WERI-Rb-1 (cell line): ENCODE measurements around the gene RASSF5.

Source experiments
- DNase-seq: peaks from one replicate; pipeline ENCODE4 v3.0.0-alpha.2; 2020
- H3K27ac ChIP-seq: fragments of 250-450 bp; sonication (Bioruptor Pico); 2 replicates; pipeline ENCODE4 v1.5.1; 2020; ENCODE audit warnings: mild to moderate bottlenecking, moderate library complexity
- H3K27me3 ChIP-seq: fragments of 250-450 bp; sonication (Bioruptor Pico); 2 replicates; pipeline ENCODE4 v1.5.1; 2021; ENCODE audit warnings: mild to moderate bottlenecking, low read depth, moderate library complexity; ENCODE audit not compliant: insufficient read depth, severe bottlenecking
- H3K36me3 ChIP-seq: fragments of 250-450 bp; sonication (Bioruptor Pico); 2 replicates; pipeline ENCODE4 v1.5.1; 2020; ENCODE audit warnings: mild to moderate bottlenecking, moderate library complexity
- H3K4me3 ChIP-seq: 2 replicates; pipeline ENCODE4 v1.5.1; 2011; ENCODE audit warnings: low read depth, mild to moderate bottlenecking, control low read depth, low read length
- H3K9me3 ChIP-seq: fragments of 250-450 bp; sonication (Bioruptor Pico); 2 replicates; pipeline ENCODE4 v1.5.1; 2021; ENCODE audit warnings: mild to moderate bottlenecking, moderate library complexity; ENCODE audit not compliant: severe bottlenecking
- CTCF ChIP-seq: IDR thresholded peaks from 2 replicates; pipeline ENCODE4 v1.5.1; 2011; ENCODE audit warnings: low read depth, mild to moderate bottlenecking, control low read depth, inconsistent platforms, low read length

The RASSF5 gene

DNA sequence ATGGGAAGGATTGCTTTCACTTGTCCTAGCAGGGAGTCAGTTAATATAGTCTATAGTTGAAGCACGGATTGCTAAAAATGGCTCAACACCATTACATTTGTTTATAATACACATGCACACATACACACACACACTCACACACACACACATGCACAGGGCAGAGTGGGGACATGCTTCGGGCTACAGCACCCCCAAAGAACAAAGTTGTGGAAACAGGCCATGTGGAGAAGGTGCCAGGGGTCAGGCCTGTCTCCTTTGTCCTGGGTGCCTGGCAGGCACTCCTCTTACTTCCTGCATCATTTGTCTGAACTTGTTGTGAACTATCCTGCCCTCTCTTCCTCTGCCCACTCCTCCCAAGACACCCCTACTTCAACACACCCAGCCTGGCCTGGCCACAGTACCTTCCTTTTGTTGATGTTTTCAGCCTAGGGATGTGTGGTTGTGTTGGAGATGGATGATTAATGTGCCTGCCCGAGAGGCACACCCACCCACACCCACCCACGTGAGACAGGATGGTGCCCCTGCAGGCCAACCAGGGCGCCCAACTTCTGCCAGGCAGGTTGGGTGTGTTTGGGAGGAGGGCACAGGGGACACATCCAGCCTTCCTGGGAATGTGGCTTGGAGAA, 17.5 kb downstream of the RASSF5 start:
- Histone ChIP-seq H3K9me3 (no peaks in the 10 kb centered on the region), H3K27me3 (no peaks in the 10 kb centered on the region), H3K4me3 (no peak overlapping the region), H3K27ac (no peak overlapping the region), H3K36me3 (no peaks in the 10 kb centered on the region)
- no peak for TF ChIP-seq CTCF
- DNase-seq: no peak

- Histone ChIP-seq H3K36me3 (no peaks in the 10 kb centered on the region), H3K4me3 (no peak overlapping the region), H3K27ac (no peak overlapping the region), H3K27me3 (no peaks in the 10 kb centered on the region), H3K9me3 (no peaks in the 10 kb centered on the region)
- no peak for TF ChIP-seq CTCF
- no peak for DNase-seq
Measured at GRCh38 chr1:206526064-206526911, 19.0 kb downstream of the RASSF5 start.

GRCh38 chr1:206529425-206529824, 22.1 kb downstream of the RASSF5 start:
- TF ChIP-seq CTCF: no peak
- Histone ChIP-seq H3K27ac (no peak overlapping the region), H3K36me3 (no peaks in the 10 kb centered on the region), H3K9me3 (no peaks in the 10 kb centered on the region), H3K27me3 (no peaks in the 10 kb centered on the region), H3K4me3 (no peak overlapping the region)
- DNase-seq: no peak

- no peaks in the 10 kb centered on the region for H3K27me3 ChIP-seq
- H3K36me3 ChIP-seq: no peaks in the 10 kb centered on the region
- no peak for TF ChIP-seq CTCF
- no peak for DNase-seq
- no peak overlapping the region for H3K4me3 ChIP-seq
- no peaks in the 10 kb centered on the region for H3K9me3 ChIP-seq
- no peak overlapping the region for H3K27ac ChIP-seq
Measured at GRCh38 chr1:206532368-206532767, 25.0 kb downstream of the RASSF5 start.

- DNase-seq: peak; percentile 41
- Histone ChIP-seq H3K27ac (no peak overlapping the region), H3K36me3 (no peaks in the 10 kb centered on the region; the same call in 1 of the 2 replicates), H3K9me3 (no peaks in the 10 kb centered on the region), H3K27me3 (no peaks in the 10 kb centered on the region), H3K4me3 (no peak overlapping the region)
- TF ChIP-seq CTCF: no peak
Measured at GRCh38 chr1:206534552-206534951, 27.2 kb downstream of the RASSF5 start.
